LNCAP (cell line): ENCODE results near the gene DPH6.

ENCODE experiments used
- TF ChIP-seq, protein P1 (sequence below): fragments of 450-650 bp; IDR thresholded peaks from 2 replicates; pipeline ENCODE4 v1.5.1; 2017; ENCODE audit warnings: mild to moderate bottlenecking

Gene DPH6

DNA sequence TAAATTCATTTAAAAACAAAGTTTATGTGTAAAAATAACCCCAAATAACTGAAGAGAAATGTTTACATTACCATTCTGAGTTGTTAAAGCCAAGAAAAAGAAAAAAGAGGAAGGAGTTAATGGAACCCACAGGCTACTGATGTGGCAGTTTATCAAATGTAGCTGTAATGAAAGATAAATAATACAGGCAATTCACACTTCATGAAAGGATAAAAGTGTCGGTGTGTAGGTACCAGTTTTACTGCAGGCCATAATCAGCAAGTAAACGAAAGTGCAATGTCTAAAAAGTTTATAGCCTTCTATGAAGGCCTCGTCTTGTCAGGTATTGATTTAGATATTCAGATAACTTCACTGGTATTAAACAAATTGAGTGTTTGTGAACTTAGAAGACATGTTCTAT lies 164.6 kb downstream of the DPH6 start:
- TF ChIP-seq, protein P1, sequence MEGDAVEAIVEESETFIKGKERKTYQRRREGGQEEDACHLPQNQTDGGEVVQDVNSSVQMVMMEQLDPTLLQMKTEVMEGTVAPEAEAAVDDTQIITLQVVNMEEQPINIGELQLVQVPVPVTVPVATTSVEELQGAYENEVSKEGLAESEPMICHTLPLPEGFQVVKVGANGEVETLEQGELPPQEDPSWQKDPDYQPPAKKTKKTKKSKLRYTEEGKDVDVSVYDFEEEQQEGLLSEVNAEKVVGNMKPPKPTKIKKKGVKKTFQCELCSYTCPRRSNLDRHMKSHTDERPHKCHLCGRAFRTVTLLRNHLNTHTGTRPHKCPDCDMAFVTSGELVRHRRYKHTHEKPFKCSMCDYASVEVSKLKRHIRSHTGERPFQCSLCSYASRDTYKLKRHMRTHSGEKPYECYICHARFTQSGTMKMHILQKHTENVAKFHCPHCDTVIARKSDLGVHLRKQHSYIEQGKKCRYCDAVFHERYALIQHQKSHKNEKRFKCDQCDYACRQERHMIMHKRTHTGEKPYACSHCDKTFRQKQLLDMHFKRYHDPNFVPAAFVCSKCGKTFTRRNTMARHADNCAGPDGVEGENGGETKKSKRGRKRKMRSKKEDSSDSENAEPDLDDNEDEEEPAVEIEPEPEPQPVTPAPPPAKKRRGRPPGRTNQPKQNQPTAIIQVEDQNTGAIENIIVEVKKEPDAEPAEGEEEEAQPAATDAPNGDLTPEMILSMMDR = no peak

DNA sequence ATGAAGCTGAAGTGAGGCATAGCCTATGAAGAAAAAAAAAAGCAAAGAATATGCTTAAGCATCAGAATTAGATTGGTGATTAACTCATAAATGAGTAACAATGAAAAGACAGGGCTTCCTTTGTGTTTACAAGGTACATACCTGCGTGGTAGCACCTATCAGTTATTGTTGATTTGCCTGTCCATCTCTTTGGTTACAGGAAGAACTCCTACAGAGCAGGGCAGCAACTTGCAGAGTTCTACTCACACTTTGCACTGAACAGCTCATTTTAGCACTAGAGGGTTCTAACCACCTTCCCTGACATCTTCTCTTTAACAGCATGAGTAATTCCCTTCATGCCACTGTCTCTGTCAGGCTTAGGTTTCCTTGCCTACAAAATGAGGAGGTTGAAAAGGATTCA lies 166.0 kb downstream of the DPH6 start:
- TF ChIP-seq, protein P1 = no peak

DNA sequence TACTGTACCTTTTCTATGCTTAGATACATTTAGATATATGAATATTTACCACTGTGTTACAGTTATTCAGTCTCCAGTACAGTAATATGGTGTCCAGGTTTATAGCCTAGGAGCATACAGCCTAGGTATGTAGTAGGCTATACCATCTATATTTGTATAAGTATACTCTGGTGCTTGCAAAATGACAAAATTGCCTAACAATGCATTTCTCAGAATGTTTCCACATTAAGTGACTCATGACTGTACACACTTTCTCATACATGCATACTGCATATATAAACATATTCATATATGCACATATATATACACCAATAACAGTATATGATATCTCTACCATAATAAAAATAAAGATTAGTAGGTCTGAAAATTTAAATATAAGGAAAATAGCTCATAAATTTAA lies 169.3 kb downstream of the DPH6 start:
- TF ChIP-seq, protein P1 = no peak

DNA sequence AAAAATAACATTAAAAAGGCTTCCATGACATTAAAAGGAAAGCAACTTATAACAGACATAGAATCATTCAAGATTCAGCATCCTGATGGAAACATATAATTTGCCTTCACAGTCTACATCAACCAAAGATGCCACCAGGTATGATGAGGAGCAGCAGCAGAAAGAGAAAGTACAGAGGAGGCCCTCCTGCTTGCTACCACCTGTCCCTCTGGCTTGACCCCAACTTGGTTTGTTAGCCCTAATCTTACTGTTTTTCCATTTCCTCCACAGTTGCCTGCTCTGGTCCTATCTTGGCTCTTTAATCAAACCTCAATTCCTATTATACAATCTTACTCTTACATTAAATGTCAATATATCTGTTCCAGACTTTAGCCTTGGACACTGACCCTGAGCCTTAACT lies 171.3 kb downstream of the DPH6 start:
- TF ChIP-seq, protein P1 = no peak

DNA sequence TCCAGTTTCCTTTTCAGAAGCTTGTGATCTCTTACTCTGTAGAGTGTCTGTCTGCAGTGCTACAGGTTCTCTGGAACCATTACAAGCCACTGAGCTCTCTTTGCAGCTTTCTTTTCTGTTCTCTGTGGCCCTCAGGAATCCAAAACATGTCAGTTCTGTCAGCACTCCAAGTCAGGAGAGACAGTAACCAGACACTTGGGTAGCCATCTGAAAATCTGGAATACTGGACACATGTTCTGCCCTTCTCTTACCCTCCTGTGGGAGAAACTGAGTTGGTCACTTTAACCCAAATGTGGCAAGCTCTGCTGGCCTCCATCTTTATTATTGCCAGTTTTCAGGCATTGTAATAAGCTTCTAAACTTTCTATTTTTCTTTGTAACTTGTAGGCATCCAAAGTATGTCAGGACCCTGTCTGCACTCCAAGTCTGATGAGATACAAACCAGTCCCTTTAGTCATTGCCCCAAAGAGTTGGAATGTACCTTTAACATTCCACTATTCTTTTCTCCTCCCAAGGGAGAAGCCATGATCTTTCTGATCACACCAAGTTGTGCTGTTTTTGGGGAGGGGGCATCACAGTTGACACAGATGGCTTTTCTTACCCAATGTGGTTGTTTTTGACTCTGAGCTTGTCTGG lies 183.7 kb downstream of the DPH6 start:
- TF ChIP-seq, protein P1 = no peak

DNA sequence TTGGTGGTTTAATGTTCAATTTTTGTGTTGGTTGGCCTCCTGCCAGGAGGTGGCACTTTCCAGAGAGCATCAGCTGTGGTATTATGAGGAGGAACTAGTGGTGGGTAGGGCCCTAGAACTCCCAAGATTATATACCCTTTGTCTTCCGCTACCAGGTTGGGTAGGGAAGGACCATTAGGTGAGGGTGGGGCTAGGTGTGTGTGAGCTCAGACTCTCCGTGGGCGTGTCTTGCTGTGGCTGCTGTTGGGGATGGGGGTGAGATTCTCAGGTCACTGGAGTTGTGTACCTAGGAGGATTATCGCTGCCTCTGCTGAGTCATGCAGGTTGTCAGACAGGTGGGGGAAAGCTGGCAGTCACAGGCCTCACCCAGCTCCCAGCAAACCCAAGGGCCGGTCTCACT lies 187.1 kb downstream of the DPH6 start:
- TF ChIP-seq, protein P1 = no peak

DNA sequence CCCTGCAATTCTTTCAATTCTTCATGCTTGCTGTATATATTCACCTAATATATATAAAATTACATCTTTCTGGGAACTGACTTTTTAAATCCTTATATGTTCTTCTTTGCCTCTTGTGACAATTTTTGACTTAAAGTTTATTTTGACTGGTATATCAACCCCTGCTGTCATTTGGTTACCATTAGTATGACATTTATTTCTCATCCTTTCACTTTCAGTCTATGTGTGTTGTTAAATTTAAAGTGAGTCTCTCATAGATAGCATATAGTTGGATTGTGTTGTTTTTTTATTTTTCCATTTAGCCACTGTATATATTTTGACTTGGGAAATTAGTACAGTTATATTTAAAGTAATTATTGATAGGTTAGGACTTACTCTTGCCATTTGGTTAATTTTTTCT lies 194.9 kb downstream of the DPH6 start:
- TF ChIP-seq, protein P1 = no peak

DNA sequence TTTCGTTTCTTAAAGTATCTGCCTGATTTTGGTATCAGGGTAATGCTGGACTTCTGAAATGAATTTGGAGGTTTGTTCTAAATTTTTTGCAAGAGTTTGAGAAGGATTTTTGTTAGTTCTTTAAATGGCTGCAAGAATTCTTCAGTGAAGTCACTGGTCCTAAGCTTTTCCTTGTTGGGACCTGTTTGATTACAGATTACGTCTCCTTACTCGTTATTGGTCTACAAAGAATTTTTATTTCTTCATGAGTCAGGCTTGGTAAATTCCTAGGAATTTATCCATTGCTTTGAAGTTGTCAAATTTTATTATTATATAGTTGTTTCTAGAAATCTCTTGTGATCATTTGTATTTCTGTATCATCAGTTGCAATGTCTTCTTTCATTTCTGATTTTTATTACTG lies 196.0 kb downstream of the DPH6 start:
- TF ChIP-seq, protein P1 = no peak
